Mesenchymal stem cell (in vitro differentiated cells and primary cell): Measurements from ENCODE around the gene EML5.
A peak's percentile ranks its signal among the peaks of the same experiment; 100 is the strongest.

ENCODE experiments used
- DNase-seq: peaks from one replicate; pipeline ENCODE4 v3.0.0-alpha.2; 2013
- H2AFZ ChIP-seq: one replicate; pipeline ENCODE4 v1.6.1; 2013; ENCODE audit warnings: low read depth, mild to moderate bottlenecking, control low read depth, inconsistent platforms, low read length, moderate library complexity
- H2AK5ac ChIP-seq: 2 replicates; pipeline ENCODE4 v1.6.1; 2013; ENCODE audit warnings: low read length, moderate library complexity, mild to moderate bottlenecking, inconsistent platforms; ENCODE audit not compliant: severe bottlenecking
- H2BK120ac ChIP-seq: one replicate; pipeline ENCODE4 v1.6.1; 2013; ENCODE audit warnings: low read depth, mild to moderate bottlenecking, inconsistent platforms, low read length, moderate library complexity
- H2BK12ac ChIP-seq, 2 experiments: one replicate each; pipeline ENCODE4 v1.6.1; 2013; ENCODE audit warnings: inconsistent platforms in 2 of 2, low read length in 2 of 2, mild to moderate bottlenecking in 2 of 2, moderate library complexity in 2 of 2, control low read depth in 1 of 2
- H2BK15ac ChIP-seq: one replicate; pipeline ENCODE4 v1.6.1; 2013; ENCODE audit warnings: mild to moderate bottlenecking, low read depth, inconsistent platforms; ENCODE audit not compliant: poor library complexity, severe bottlenecking
- H2BK5ac ChIP-seq: 2 replicates; pipeline ENCODE4 v1.6.1; 2013; ENCODE audit warnings: low read depth, mild to moderate bottlenecking, low read length, control low read depth, inconsistent platforms; ENCODE audit not compliant: poor library complexity, severe bottlenecking
- H3K14ac ChIP-seq, 2 experiments: one replicate each; pipeline ENCODE4 v1.6.1; 2013; ENCODE audit warnings: inconsistent platforms in 2 of 2, low read length in 2 of 2, control low read depth in 1 of 2, mild to moderate bottlenecking in 1 of 2, moderate library complexity in 1 of 2
- H3K18ac ChIP-seq, 2 experiments: one replicate each; pipeline ENCODE4 v1.6.1; 2013; ENCODE audit warnings: inconsistent platforms in 2 of 2, low read length in 2 of 2, control low read depth in 1 of 2, low read depth in 1 of 2, mild to moderate bottlenecking in 1 of 2
- H3K23ac ChIP-seq, 2 experiments: one replicate each; pipeline ENCODE4 v1.6.1; 2013; ENCODE audit warnings: inconsistent platforms in 2 of 2, low read length in 2 of 2, mild to moderate bottlenecking in 2 of 2, moderate library complexity in 2 of 2, control low read depth in 1 of 2
- H3K27ac ChIP-seq: 2 replicates; pipeline ENCODE4 v1.5.1; 2013; ENCODE audit warnings: mild to moderate bottlenecking, moderate library complexity, low read length, control low read depth, inconsistent platforms; ENCODE audit not compliant: poor library complexity, severe bottlenecking
- H3K27me3 ChIP-seq, 2 experiments: 2 replicates each; pipeline versions ENCODE4 v1.6.1 to v1.7.0; 2013; ENCODE audit warnings: low read length in 2 of 2, mild to moderate bottlenecking in 2 of 2, moderate library complexity in 2 of 2, control low read depth in 1 of 2, inconsistent platforms in 1 of 2; ENCODE audit not compliant: control insufficient read depth in 1 of 2, insufficient read depth in 1 of 2
- H3K36me3 ChIP-seq, 2 experiments: 2 replicates each; pipeline versions ENCODE4 v1.6.1 to v1.7.0; 2013; ENCODE audit warnings: low read length in 2 of 2, control low read depth in 1 of 2, inconsistent platforms in 1 of 2, low read depth in 1 of 2, mild to moderate bottlenecking in 1 of 2; ENCODE audit not compliant: insufficient read depth in 2 of 2, control insufficient read depth in 1 of 2
- H3K4ac ChIP-seq, 2 experiments: one replicate each; pipeline ENCODE4 v1.6.1; 2013; ENCODE audit warnings: inconsistent platforms in 2 of 2, low read length in 2 of 2, mild to moderate bottlenecking in 2 of 2, moderate library complexity in 2 of 2, control low read depth in 1 of 2, low read depth in 1 of 2
- H3K4me1 ChIP-seq: 2 replicates; pipeline ENCODE4 v1.6.1; 2013; ENCODE audit warnings: low read depth, low read length, control low read depth; ENCODE audit not compliant: control insufficient read depth, insufficient read depth
- H3K4me2 ChIP-seq: 2 replicates; pipeline ENCODE4 v1.6.1; 2013; ENCODE audit warnings: low read length, mild to moderate bottlenecking, inconsistent platforms; ENCODE audit not compliant: poor library complexity, severe bottlenecking
- H3K4me3 ChIP-seq, 2 experiments: 2 replicates each; pipeline versions ENCODE4 v1.5.1 to v1.7.0; 2013; ENCODE audit warnings: low read length in 2 of 2, mild to moderate bottlenecking in 2 of 2, control low read depth in 1 of 2, low read depth in 1 of 2; ENCODE audit not compliant: insufficient read depth in 1 of 2
- H3K79me1 ChIP-seq: replicated peaks from 2 replicates; pipeline ENCODE4 v1.6.1; 2013; ENCODE audit warnings: mild to moderate bottlenecking, control low read depth, low read length, inconsistent platforms; ENCODE audit not compliant: poor library complexity, severe bottlenecking
- H3K9ac ChIP-seq: 2 replicates; pipeline ENCODE4 v1.7.0; 2013; ENCODE audit warnings: mild to moderate bottlenecking, low read length, moderate library complexity
- H3K9me3 ChIP-seq: 2 replicates; pipeline ENCODE4 v1.7.0; 2013; ENCODE audit warnings: mild to moderate bottlenecking, low read length; ENCODE audit not compliant: control insufficient read depth
- H4K8ac ChIP-seq: one replicate; pipeline ENCODE4 v1.6.1; 2013; ENCODE audit warnings: inconsistent platforms, mild to moderate bottlenecking, low read length, moderate library complexity
- H4K91ac ChIP-seq: one replicate; pipeline ENCODE4 v1.6.1; 2013; ENCODE audit warnings: mild to moderate bottlenecking, low read length, inconsistent platforms
- WGBS: methylation state at CpG from one replicate; pipeline ENCODE4 v1.1.7; 2013; ENCODE audit warnings: mixed read lengths; 5-methylcytosine and 5-hydroxymethylcytosine counted together

The EML5 gene

DNA sequence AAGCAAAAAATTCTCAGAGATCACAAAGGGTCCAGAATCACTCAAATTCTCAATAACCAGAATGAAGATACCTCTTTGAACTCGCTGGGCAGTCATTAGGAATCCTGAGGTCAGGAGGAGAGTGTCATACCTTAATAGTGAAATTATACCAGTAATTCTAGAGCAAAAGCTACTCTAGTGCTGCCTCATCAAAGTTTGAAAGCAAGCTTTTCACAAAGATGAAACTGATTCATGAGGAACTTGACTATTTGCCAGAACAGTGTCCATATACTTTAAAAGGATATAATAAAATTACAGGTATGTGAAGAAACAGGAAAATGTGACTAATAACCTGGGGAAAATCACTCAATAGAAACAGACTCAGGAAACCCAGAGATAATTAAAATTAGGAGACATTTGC is 44.5 kb downstream of the EML5 start:
- WGBS: 20% methylated on average over 1 of the region's 1 CpG

DNA sequence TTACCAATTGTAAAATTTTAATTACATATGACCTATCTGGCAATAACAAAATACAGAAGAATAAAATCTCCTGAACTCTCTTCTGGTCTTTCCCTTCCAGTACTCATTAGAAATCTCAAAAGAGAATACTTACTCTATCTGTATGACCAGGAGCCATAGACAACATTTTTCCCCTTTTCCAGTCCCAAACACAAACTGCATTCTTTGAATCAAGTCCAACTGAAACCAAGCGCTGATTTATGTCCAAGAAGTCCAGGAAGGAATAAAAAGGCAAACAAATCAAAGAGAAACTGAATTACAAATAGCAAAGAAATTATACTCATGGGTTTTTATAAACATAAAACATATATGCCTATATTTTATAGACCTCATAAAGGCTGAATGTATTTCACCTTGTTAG is 46.7 kb downstream of the EML5 start:
- Histone ChIP-seq H3K36me3 (no peaks in the 10 kb centered on the region), H2BK5ac (no peak overlapping the region), H4K8ac (no peak overlapping the region), H2AFZ (no peak overlapping the region), H3K27me3 (no peaks in the 10 kb centered on the region), H3K4ac (no peak overlapping the region), H2AK5ac (no peak overlapping the region), H3K18ac (no peak overlapping the region), H2BK15ac (no peak overlapping the region), H3K23ac (no peak overlapping the region), H3K9ac (no peak overlapping the region), H3K4me2 (no peak overlapping the region), H3K27ac (no peak overlapping the region), H3K4me3 (no peak overlapping the region), H2BK120ac (no peak overlapping the region), H3K4me1 (no peaks in the 10 kb centered on the region), H3K79me1 (no peaks in the 10 kb centered on the region), H4K91ac (no peak overlapping the region), H3K14ac (no peak overlapping the region), H3K9me3 (no peaks in the 10 kb centered on the region), H2BK12ac (no peak overlapping the region)
- WGBS: 83% methylated on average over 1 of the region's 1 CpG
- no peak for DNase-seq

More for the DNA sequence above, 44.5 kb downstream of the EML5 start:
- H3K4ac ChIP-seq: no peak overlapping the region
- H3K18ac ChIP-seq: no peak overlapping the region
- H3K9me3 ChIP-seq: no peaks in the 10 kb centered on the region
- no peaks in the 10 kb centered on the region for H3K4me1 ChIP-seq
- no peak overlapping the region for H3K23ac ChIP-seq
- H3K4me3 ChIP-seq: no peak overlapping the region
- DNase-seq: no peak
- no peak overlapping the region for H2BK15ac ChIP-seq
- H3K36me3 ChIP-seq: no peaks in the 10 kb centered on the region
- H2AFZ ChIP-seq: no peak overlapping the region
- no peak overlapping the region for H3K4me2 ChIP-seq
- no peaks in the 10 kb centered on the region for H3K79me1 ChIP-seq
- no peak overlapping the region for H2BK120ac ChIP-seq
- H4K8ac ChIP-seq: no peak overlapping the region
- H2AK5ac ChIP-seq: no peak overlapping the region
- no peaks in the 10 kb centered on the region for H3K27me3 ChIP-seq
- H3K9ac ChIP-seq: no peak overlapping the region
- H3K27ac ChIP-seq: no peak overlapping the region
- H4K91ac ChIP-seq: no peak overlapping the region
- H2BK5ac ChIP-seq: no peak overlapping the region
- no peak overlapping the region for H2BK12ac ChIP-seq
- H3K14ac ChIP-seq: no peak overlapping the region

GRCh38 chr14:88737245-88737644 is 55.5 kb downstream of the EML5 start:
- no peak overlapping the region for H2BK5ac ChIP-seq
- no peak overlapping the region for H3K9ac ChIP-seq
- no peak overlapping the region for H3K4me2 ChIP-seq
- no peak overlapping the region for H4K8ac ChIP-seq
- H3K27me3 ChIP-seq: no peaks in the 10 kb centered on the region
- H2BK15ac ChIP-seq: no peak overlapping the region
- H3K9me3 ChIP-seq: no peaks in the 10 kb centered on the region
- no peaks in the 10 kb centered on the region for H3K36me3 ChIP-seq
- no peak overlapping the region for H2AK5ac ChIP-seq
- WGBS: 81% methylated on average over 4 of the region's 9 CpGs
- H3K14ac ChIP-seq: no peak overlapping the region
- no peak overlapping the region for H3K27ac ChIP-seq
- H3K23ac ChIP-seq: peak overlapping the region in 1 of 2 experiments; percentile 72
- no peak for DNase-seq
- no peaks in the 10 kb centered on the region for H3K4me1 ChIP-seq
- H3K4me3 ChIP-seq: no peak overlapping the region
- no peak overlapping the region for H2BK120ac ChIP-seq
- H2BK12ac ChIP-seq: no peak overlapping the region
- no peak overlapping the region for H2AFZ ChIP-seq
- H3K79me1 ChIP-seq: no peaks in the 10 kb centered on the region
- no peak overlapping the region for H3K4ac ChIP-seq
- H4K91ac ChIP-seq: no peak overlapping the region
- H3K18ac ChIP-seq: no peak overlapping the region

- Histone ChIP-seq H3K9ac (no peak overlapping the region), H3K36me3 (no peaks in the 10 kb centered on the region), H2AFZ (no peak overlapping the region), H3K23ac (no peak overlapping the region), H3K4me2 (no peak overlapping the region), H2AK5ac (no peak overlapping the region), H3K4ac (no peak overlapping the region), H3K4me1 (no peaks in the 10 kb centered on the region), H3K27me3 (no peaks in the 10 kb centered on the region), H3K27ac (no peak overlapping the region), H4K8ac (no peak overlapping the region), H2BK12ac (no peak overlapping the region), H2BK5ac (no peak overlapping the region), H4K91ac (no peak overlapping the region), H3K18ac (no peak overlapping the region), H2BK120ac (no peak overlapping the region), H2BK15ac (no peak overlapping the region), H3K79me1 (no peaks in the 10 kb centered on the region), H3K4me3 (no peak overlapping the region), H3K14ac (no peak overlapping the region), H3K9me3 (no peaks in the 10 kb centered on the region)
- no peak for DNase-seq
- WGBS: 60% methylated on average over 1 of the region's 2 CpGs
Observed at GRCh38 chr14:88733121-88733520, 59.6 kb downstream of the EML5 start.
